ENCODE data around the gene KASH5.

Gene KASH5

DNA sequence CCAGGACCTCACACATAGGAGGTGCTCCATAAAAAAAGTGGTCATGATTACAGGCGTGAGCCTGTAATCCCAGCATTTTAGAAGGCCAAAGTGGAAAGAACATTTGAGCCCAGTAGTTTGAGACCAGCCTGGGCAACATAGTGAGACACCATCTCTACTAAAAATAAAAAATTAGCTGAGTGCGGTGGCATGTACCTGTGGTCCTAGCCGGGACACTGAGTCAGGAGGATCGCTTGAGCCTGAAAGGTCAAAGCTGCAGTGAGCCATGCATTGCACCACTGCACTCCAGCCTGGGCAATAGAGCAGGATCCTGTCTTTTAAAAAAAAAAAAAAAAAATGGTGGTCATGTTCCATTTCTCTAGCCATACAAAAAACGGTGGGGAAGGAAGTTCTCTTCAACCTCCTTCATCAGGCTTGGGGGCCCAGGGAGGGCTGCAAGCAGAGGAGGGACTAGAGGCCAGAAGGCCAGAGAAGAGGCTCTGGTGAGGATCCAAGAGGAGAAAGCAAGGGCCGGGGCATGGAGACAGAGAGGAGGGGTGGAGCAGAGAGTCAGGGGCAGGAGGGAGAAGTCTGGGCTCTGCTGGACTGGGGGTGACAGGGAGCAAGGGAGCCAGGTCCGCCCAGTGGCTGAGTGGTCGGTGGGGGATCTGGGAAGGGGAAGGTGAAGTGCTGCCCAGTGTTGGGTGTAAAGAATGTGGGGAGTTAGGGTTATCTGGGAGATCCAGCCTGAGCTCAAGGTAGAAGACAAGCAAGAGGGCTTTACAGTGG is 8.9 kb downstream of the KASH5 start:
- DNase-seq (ENCODE audit: low read depth), result no peak

DNA sequence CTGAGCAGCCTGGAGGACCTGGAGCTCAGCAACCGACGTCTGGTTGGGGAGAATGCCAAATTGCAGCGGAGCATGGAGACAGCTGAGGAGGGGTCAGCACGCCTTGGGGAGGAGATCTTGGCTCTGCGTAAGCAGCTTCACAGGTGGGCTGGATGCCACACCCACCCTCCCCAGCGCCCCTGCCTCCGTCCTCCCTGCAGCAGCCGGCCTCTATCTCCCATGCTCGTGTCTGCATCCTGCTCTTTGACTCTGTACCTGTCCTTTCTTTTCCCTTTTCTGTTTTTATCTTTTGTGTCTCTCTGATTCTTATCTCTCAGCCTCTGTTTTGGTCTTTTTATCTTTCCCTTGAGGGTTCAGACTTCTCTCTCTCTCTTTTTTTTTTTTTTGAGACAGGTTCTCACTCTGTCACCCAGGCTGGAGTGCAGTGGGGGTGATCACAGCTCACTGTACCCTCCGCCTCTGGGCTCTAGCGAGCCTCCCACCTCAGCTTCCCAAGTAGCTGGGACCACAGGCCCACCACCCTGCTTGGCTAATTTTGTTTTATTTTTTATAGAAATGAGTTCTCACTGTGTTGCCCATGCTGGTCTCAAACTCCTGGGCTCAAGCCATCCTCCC is 10.1 kb downstream of the KASH5 start:
- DNase-seq (ENCODE audit: low read depth), result no peak

- no peak for DNase-seq (ENCODE audit: low read depth)
Observed at GRCh38 chr19:49398931-49399330, 10.9 kb downstream of the KASH5 start.

- no peak for DNase-seq (ENCODE audit: low read depth)
Observed at GRCh38 chr19:49400029-49400428, 12.0 kb downstream of the KASH5 start.

DNA sequence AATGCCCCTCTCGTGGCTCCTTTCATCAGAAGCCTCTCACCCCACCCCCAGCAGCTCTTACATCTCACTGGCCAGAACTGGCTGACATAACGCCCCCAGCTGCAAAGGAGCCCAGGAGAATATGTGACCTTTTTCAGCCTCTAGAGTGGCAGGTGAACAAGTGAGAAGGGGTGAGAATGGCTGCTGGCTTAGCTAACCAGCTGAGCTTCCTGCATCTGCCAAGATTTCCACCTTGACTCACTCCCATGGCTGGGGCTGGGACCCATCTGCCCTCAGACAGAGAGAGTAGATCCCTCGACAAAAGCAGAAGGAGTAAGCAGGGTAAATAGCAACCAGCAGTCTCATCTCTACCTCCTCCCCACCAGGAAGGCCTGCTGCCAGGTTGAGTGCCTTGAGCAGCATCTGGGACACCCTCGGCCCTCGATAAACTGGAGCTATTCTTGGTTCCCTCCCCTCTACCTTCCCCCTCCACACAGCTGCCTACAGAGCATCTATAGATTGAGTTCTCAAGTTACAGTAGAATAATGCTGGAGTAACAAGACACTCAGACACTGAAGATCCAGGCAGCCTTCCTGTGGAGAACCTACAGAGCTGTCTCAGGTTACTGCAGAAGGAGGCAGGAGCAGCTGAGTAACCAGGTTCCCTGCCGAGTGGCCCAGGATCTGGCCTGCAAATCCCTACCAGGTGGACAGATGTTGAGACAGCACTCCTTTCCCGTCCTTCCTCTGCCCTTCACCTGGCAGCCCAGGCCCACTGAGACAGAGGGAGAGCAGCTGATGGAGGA is 15.5 kb downstream of the KASH5 start:
- no peak for DNase-seq (ENCODE audit: low read depth)

DNA sequence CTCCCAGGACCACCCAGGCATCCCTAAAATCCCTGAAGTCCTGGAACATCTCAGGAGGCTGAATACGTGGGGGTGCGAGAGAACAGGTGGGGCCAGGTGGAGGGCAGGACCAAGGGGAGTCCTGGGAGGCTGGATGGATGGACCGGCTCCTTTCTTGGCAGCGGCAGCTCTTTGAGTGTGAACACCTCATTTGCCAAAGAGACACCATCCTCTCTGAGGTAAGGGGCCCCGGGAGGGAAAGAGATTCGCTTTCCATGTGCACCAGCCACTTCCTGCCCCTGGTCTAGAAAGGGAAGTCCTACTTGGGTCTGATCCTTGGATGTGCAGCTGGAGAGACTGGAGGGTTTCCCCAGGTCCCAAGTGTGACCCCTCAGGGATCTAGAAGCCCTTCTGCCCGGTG is 19.0 kb downstream of the KASH5 start:
- no peak for DNase-seq (ENCODE audit: low read depth)

- DNase-seq (ENCODE audit: low read depth), result no peak
Observed at GRCh38 chr19:49407482-49408015, 19.5 kb downstream of the KASH5 start.

DNA sequence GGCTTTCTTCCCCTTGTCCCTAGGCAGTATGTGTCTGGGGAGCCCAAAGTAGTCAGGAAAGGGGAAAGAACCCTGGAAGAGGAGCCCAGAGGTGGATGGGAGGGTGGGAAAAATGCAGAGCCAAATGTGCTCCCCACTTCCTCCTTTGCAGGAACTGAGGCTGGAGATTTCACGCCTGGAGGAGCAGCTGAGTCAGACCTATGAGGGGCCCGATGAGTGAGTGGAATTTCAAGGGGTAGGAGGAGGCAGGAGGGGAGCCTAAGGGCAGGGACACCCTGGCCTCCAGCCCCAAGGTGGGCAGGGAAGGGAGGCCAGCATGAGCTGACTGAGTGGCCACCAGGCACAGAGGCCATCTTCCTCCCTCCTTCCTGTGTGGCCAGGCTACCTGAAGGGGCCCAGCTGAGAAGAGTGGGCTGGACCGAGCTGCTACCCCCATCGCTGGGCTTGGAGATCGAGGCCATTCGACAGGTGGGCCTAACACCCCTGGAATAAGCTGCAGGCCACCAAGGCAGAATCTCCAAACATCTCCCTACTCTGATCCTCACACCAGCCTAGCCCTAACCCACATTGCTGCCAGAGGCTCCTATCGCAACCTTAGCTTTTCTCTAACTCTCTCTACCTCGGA is 20.9 kb downstream of the KASH5 start:
- no peak for DNase-seq (ENCODE audit: low read depth)

GRCh38 chr19:49409441-49410029 is 21.5 kb downstream of the KASH5 start:
- no peak for DNase-seq (ENCODE audit: low read depth)

GRCh38 chr19:49411681-49412326 is 23.8 kb downstream of the KASH5 start:
- DNase-seq (ENCODE audit: low read depth), result no peak

DNA sequence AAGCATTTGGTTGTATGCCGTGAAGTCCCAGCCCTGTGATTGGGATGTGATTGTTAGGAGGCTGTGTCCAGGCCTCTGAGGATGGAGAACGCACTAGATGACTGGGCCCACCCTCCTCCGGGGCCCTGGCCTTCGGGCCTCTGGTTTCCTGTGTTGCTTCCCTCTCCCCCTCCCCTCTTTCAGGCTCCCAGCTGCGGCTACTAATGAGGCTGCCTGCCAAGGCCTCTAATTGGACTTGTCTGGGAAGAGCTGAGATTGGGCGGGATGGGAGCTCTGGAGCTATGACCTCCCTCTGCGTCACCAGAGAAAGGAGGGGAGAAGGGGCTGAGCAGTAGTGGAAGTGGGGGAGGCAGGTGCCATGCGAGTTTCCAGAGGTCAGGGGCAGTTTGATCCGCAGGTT is 25.3 kb downstream of the KASH5 start:
- DNase-seq (ENCODE audit: low read depth), result no peak

- no peak for DNase-seq (ENCODE audit: low read depth)
Observed at GRCh38 chr19:49414256-49414655, 26.2 kb downstream of the KASH5 start.

GRCh38 chr19:49415102-49415809 is 27.2 kb downstream of the KASH5 start:
- no peak for DNase-seq (ENCODE audit: low read depth)

- no peak for DNase-seq (ENCODE audit: low read depth)
Observed at GRCh38 chr19:49415810-49416200, 27.8 kb downstream of the KASH5 start.

DNA sequence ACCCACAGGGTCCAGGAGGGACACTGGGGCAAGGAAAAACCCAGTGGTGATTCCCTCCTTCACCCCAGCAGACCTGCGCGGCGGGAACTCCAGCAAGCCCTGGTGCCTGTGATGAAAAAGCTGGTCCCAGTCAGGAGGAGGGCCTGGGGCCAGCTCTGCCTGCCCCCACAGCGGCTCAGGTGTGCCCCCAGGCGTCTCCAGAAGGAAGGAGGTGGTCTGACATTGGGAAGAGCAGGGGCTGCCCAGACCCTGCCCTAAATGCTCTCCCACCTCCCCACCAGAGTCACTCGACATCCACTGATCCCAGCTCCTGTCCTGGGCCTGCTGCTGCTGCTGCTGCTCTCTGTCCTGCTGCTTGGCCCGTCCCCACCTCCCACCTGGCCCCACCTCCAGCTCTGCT is 29.0 kb downstream of the KASH5 start:
- DNase-seq (ENCODE audit: low read depth), result no peak

DNA sequence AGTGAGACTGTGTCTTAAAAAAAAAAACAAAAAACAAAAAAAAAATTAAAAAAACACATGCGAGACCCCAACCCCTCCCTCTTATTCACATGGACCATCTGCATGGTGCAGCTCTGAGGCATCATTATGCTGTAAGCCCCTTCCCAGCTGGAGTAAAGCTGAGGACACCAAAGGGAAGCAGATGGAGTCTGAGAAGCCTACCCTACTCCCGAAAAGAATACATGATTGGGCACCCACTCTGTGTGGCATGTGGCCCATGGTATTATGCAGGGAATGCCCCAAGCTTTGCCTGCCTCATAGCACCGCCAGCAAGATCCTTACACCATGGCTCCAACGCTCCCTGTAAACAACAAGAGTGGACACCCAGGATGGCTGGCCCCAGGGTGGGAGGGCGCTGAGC is 30.5 kb downstream of the KASH5 start:
- no peak for DNase-seq (ENCODE audit: low read depth)

DNA sequence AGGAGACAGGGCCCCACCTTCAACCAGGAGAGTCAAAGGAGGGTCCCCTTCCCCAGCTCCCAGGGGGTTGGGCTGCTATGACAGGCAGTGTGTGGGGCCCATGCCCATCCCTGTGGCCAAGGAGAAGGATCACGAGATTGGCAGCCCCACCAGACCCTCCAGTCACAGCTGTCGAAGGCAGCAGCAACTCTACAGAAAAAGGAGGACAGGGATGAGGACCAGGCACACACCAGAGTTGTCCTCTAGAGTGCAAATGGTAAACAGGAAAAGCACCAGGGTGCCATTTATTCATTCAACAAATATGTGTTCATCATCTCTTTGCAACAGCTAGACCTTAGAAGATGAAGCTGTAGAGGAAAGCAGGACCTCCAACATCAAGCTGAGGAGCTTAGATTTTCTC is 31.1 kb downstream of the KASH5 start:
- DNase-seq (ENCODE audit: low read depth), result no peak

DNA sequence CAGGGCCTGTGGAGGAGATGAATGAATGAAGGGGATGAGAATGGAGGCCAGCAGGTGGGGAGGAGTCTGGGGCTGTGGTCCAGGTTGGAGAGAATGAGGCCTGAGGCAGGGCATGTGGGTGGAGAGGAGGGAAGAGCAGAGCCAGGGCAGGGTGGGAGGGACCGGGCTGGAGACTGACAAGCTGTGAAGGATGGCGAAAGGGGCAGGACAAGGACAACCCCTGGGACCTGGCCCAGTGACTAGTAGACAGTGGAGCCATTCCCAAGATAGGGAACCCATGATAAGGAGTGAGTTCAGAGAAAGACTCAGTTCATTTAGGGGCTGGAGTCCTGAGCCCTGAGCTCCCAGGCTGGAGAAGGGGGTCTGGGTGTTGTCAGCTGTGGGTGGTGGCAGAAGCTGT is 32.2 kb downstream of the KASH5 start:
- no peak for DNase-seq (ENCODE audit: low read depth)

DNA sequence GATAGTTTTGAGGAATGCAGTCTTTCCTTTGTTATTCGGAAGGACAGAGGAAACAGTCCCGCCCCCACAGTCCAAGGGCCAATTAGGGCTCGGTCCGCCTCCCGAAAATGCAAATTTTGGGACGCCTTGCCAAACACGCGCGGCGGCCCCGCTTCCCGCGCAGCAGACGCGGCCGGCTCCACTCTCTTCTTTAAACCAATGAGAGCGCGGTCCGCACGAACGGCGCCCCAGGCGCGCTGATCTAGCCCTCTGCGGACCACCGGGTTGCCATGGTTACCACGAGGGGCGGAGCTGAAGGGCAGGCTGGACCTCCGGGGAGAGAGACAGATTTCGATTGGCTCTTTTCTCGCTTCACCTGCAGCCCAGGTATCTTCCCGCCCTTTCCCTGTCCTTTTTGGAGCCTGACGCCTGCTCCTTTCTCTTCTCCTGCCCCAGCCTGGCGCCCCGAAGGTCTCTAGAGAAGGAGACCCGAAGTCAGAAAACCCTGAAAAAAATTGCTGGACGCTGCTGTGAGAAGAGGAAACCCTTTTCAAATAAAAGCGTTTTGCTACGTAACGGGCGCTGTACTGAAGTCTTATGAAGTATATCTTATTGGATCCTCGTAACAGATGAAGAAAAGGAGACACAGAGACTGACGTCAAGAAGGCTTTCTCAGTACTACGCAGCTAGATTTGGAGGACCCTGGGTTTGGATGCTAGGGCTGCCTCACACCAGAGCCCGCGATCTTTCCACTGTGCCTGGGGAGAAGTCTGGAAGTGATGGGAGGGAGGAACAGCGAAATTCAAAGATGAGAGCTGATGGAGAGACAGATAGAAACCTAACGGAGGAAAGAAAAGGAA is 33.2 kb downstream of the KASH5 start:
- DNase-seq (ENCODE audit: low read depth), result no peak

DNA sequence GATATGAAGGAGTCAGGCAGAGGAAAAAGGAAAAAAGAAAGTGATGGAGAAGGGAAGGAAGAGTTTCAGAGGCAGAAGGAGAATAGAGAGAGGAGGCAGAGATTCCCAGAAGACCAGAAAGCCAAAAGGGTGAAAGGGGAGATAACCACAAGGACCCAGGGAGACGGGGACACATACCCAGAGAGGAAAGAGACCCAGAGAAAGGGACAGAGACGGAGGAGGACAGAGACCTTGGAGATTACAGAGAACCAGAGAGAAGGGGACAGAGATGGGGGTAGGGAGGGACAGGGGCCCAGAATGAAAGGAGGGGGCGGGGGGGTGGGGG is 33.8 kb downstream of the KASH5 start:
- no peak for DNase-seq (ENCODE audit: low read depth)
